Panc1 (cell line): ENCODE results near the gene TLK1. TPM values are rescaled to one million over a fixed set of nuclear protein-coding genes. Genes with fewer than 3 reads are reported as not detected.

Experiments
- ATAC-seq: fragments of 200-7000 bp; cut with Tn5 transposase; 2 replicates; pipeline ENCODE4 v1.9.1; 2020; ENCODE audit warnings: mild to moderate bottlenecking, moderate library complexity
- BruUV-seq: library from RNA; stranded (reverse); fragments of 400-500 nt; replicated peaks from 2 replicates; lab custom pipeline; 2021; lab: Mats Ljungman, UMichigan
- CTCF ChIA-PET: fragments of 300-600 bp; sonication (Branson Sonifier 250); formaldehyde crosslinking; loops from one replicate; lab custom pipeline; 2022; ENCODE audit warnings: antibody characterized with exemption; lab: Charles Lee
- POLR2A ChIA-PET: fragments of 300-600 bp; sonication (Branson Sonifier 250); formaldehyde crosslinking; loops from one replicate; lab custom pipeline; 2022; ENCODE audit warnings: antibody characterized with exemption; lab: Charles Lee
- DNase-seq: peaks from one replicate; pipeline ENCODE4 v3.0.0-alpha.2; 2010; ENCODE audit warnings: low read depth, low spot score
- H3K27ac ChIP-seq: 2 replicates; pipeline ENCODE4 v1.5.1; 2011; ENCODE audit warnings: mild to moderate bottlenecking, low read length, inconsistent platforms
- H3K27me3 ChIP-seq: fragments of 200-500 bp; sonication (Bioruptor generic); 2 replicates; pipeline ENCODE4 v1.6.0; 2014; ENCODE audit warnings: low read length, inconsistent platforms; ENCODE audit not compliant: control insufficient read depth, insufficient read depth
- H3K36me3 ChIP-seq: fragments of 200-500 bp; sonication (Bioruptor generic); 2 replicates; pipeline ENCODE4 v1.5.1; 2014; ENCODE audit warnings: inconsistent platforms, mild to moderate bottlenecking, low read length, moderate library complexity; ENCODE audit not compliant: control insufficient read depth, insufficient read depth
- H3K4me1 ChIP-seq: 2 replicates; pipeline ENCODE4 v1.5.1; 2011; ENCODE audit warnings: inconsistent platforms, mild to moderate bottlenecking, low read length, moderate library complexity; ENCODE audit not compliant: control insufficient read depth, insufficient read depth
- H3K4me3 ChIP-seq, 2 experiments: 2 replicates each; pipeline ENCODE4 v1.5.1; 2011 to 2012; ENCODE audit warnings: low read depth in 2 of 2, low read length in 2 of 2, mild to moderate bottlenecking in 2 of 2, inconsistent platforms in 1 of 2, moderate library complexity in 1 of 2
- H3K9me3 ChIP-seq: fragments of 200-500 bp; sonication (Bioruptor generic); 2 replicates; pipeline ENCODE4 v1.5.1; 2014; ENCODE audit warnings: low read depth, mild to moderate bottlenecking, inconsistent platforms, low read length, moderate library complexity; ENCODE audit not compliant: control insufficient read depth, insufficient read depth
- CTCF ChIP-seq: fragments of 450-650 bp; IDR thresholded peaks from 2 replicates; pipeline ENCODE4 v1.5.1; 2017; ENCODE audit warnings: mild to moderate bottlenecking
- POLR2AphosphoS5 ChIP-seq: IDR thresholded peaks from 2 replicates; pipeline ENCODE4 v1.6.1; 2012; ENCODE audit warnings: mild to moderate bottlenecking, low read depth, low read length, moderate library complexity
- REST ChIP-seq, 2 experiments: IDR thresholded peaks; 2 replicates each; pipeline ENCODE4 v1.6.1; 2011 to 2012; ENCODE audit warnings: low read depth in 2 of 2, control low read depth in 1 of 2, low read length in 1 of 2, mild to moderate bottlenecking in 1 of 2, moderate library complexity in 1 of 2; ENCODE audit not compliant: insufficient read depth in 1 of 2
- SIN3A ChIP-seq: IDR thresholded peaks from 2 replicates; pipeline ENCODE4 v1.6.1; 2012; ENCODE audit warnings: low read depth, mild to moderate bottlenecking, low read length, moderate library complexity, borderline replicate concordance; ENCODE audit not compliant: insufficient read depth
- TCF7L2 ChIP-seq: IDR thresholded peaks from 2 replicates; pipeline ENCODE4 v1.6.1; 2011; ENCODE audit warnings: mild to moderate bottlenecking, low read depth, low read length, inconsistent platforms
- in situ Hi-C: cut with HindIII; loops from 2 replicates; pipeline ENCODE4 v1.10.0; 2016; ENCODE audit warnings: low sequenced_read_pairs, low pct_unique_long_range_greater_than_20kb
- intact Hi-C: fragments of 100-400 bp; cut with micrococcal nuclease; formaldehyde crosslinking; loops from one replicate; pipeline ENCODE4 v1.10.0; 2022; ENCODE audit not compliant: unreplicated experiment
- total RNA-seq: library from RNA; stranded (reverse); gene quantifications from one replicate; pipeline ENCODE4 v1.2.1, GENCODE V29; 2021; ENCODE audit not compliant: unreplicated experiment

Gene TLK1
- total RNA-seq, 1 experiment from 2014 or later = 92.9 TPM

GRCh38 chr2:171124541-171124940 is 36.2 kb downstream of the TLK1 start:
- Histone ChIP-seq H3K4me1 (peaks cover 5% of the 10 kb centered on the region; the same call in 1 of the 2 replicates), H3K36me3 (no peaks in the 10 kb centered on the region), H3K4me3 (no peak overlapping the region), H3K27me3 (no peaks in the 10 kb centered on the region), H3K27ac (no peak overlapping the region), H3K9me3 (no peaks in the 10 kb centered on the region)
- intact Hi-C loops = no loop called here
- no TSS peak for BruUV-seq
- TF ChIP-seq TCF7L2 (no peak), POLR2AphosphoS5 (no peak), SIN3A (no peak), CTCF (no peak), REST (IDR thresholded peaks at IDR 0.05; ENCODE audit: insufficient read depth in 1 of 2, low read depth in 2 of 2, low read length in 1 of 2) (no peak)
- DNase-seq (no peak), ATAC-seq (no peak)
- POLR2A ChIA-PET = no interaction called here
- CTCF ChIA-PET = no interaction called here
- in situ Hi-C loops = no loop called here

DNA sequence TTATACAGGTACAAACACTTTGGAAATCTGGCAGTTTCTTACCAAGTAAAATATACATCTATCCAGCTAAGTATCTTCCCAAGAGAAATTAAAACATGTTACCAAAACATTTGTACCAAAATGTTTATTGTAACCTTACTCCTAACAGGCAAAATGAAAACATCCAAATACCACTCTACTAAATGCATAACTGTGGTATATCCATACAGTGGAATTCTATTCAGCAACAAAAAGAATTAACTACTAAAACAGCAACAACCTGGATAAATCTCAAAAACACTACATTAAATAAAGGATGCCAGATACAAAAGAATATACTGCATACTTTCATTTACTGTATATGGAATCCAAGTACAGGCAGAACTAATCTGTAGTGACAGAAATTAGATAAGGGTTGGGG is 51.1 kb downstream of the TLK1 start:
- ChIA-PET CTCF (no interaction called here), POLR2A (no interaction called here)
- TF ChIP-seq SIN3A (no peak), TCF7L2 (no peak), REST (IDR thresholded peaks at IDR 0.05; ENCODE audit: insufficient read depth in 1 of 2, low read depth in 2 of 2, low read length in 1 of 2) (no peak), CTCF (no peak), POLR2AphosphoS5 (no peak)
- no peak overlapping the region for H3K4me3 ChIP-seq
- DNase-seq (no peak), ATAC-seq (no peak)
- in situ Hi-C loops = no loop called here
- H3K27ac ChIP-seq = no peak overlapping the region
- no TSS peak for BruUV-seq
- H3K27me3 ChIP-seq = no peaks in the 10 kb centered on the region
- intact Hi-C loops = no loop called here
- no peaks in the 10 kb centered on the region for H3K9me3 ChIP-seq
- H3K36me3 ChIP-seq = no peaks in the 10 kb centered on the region
- H3K4me1 ChIP-seq = no peaks in the 10 kb centered on the region
